Neural cell (in vitro differentiated cells): ENCODE measurements around the gene ANKRD6. TPM values are rescaled to one million over a fixed set of nuclear protein-coding genes. Genes with fewer than 3 reads are reported as not detected.

ENCODE experiments used
- H2AFZ ChIP-seq: fragments of 200-600, 300-800 bp; sonication (generic), shearing (Covaris generic); 2 replicates; pipeline ENCODE4 v1.6.0; 2014; ENCODE audit warnings: low read depth, mild to moderate bottlenecking, antibody characterized with exemption, low read length, moderate library complexity
- H3F3A ChIP-seq: fragments of 200-600 bp; shearing (Covaris generic); 2 replicates; pipeline ENCODE4 v1.6.1; 2016; ENCODE audit warnings: mild to moderate bottlenecking, moderate library complexity, mixed read lengths, antibody characterized with exemption, low read length; ENCODE audit not compliant: insufficient read depth, poor library complexity, severe bottlenecking
- H3K27ac ChIP-seq: fragments of 200-600, 300-800 bp; sonication (generic), shearing (Covaris generic); 2 replicates; pipeline ENCODE4 v1.5.1; 2014; ENCODE audit warnings: mild to moderate bottlenecking, low read length, moderate library complexity
- H3K27me3 ChIP-seq: fragments of 300-800, 200-600 bp; sonication (generic), shearing (Covaris generic); 2 replicates; pipeline ENCODE4 v1.6.0; 2014; ENCODE audit warnings: mild to moderate bottlenecking, low read depth, low read length, moderate library complexity; ENCODE audit not compliant: insufficient read depth
- H3K36me3 ChIP-seq: fragments of 300-800, 200-600 bp; sonication (generic), shearing (Covaris generic); 2 replicates; pipeline ENCODE4 v1.5.1; 2014; ENCODE audit warnings: mild to moderate bottlenecking, antibody characterized with exemption, low read length, moderate library complexity; ENCODE audit not compliant: insufficient read depth
- H3K4me2 ChIP-seq: fragments of 300-800, 200-600 bp; sonication (generic), shearing (Covaris generic); 2 replicates; pipeline ENCODE4 v1.6.0; 2014; ENCODE audit warnings: mild to moderate bottlenecking, low read length
- H3K4me3 ChIP-seq: fragments of 300-800, 200-600 bp; sonication (generic), shearing (Covaris generic); 2 replicates; pipeline ENCODE4 v1.5.1; 2014; ENCODE audit warnings: mild to moderate bottlenecking, low read length, moderate library complexity
- H3K79me2 ChIP-seq: fragments of 200-600 bp; shearing (Covaris generic); replicated peaks from 2 replicates; pipeline ENCODE4 v1.6.0; 2014; ENCODE audit warnings: mild to moderate bottlenecking, low read length, moderate library complexity; ENCODE audit not compliant: insufficient read depth
- H3K9ac ChIP-seq: fragments of 300-800, 200-600 bp; sonication (generic), shearing (Covaris generic); 2 replicates; pipeline ENCODE4 v1.6.1; 2016; ENCODE audit warnings: mild to moderate bottlenecking, low read length, mixed read lengths
- H3K9me2 ChIP-seq: fragments of 200-600 bp; shearing (Covaris generic); 2 replicates; pipeline ENCODE4 v1.6.1; 2016; ENCODE audit warnings: mild to moderate bottlenecking, low read length, mixed read lengths; ENCODE audit not compliant: insufficient read depth
- H3K9me3 ChIP-seq: fragments of 200-600, 300-800 bp; sonication (generic), shearing (Covaris generic); 2 replicates; pipeline ENCODE4 v1.6.1; 2016; ENCODE audit warnings: mild to moderate bottlenecking, mixed run types, low read length, moderate library complexity, mixed read lengths
- H4K20me1 ChIP-seq: fragments of 200-600 bp; shearing (Covaris generic); 2 replicates; pipeline ENCODE4 v1.6.1; 2016; ENCODE audit warnings: mild to moderate bottlenecking, mixed run types; ENCODE audit not compliant: insufficient read depth
- EP300 ChIP-seq: fragments of 450-650 bp; conservative IDR thresholded peaks from 2 replicates; pipeline ENCODE4 v1.6.1; 2014; ENCODE audit warnings: antibody characterized with exemption, mild to moderate bottlenecking, moderate library complexity; ENCODE audit not compliant: poor library complexity, severe bottlenecking
- EZH2 ChIP-seq: fragments of 200-600, 300-800 bp; shearing (Covaris generic), sonication (generic); IDR thresholded peaks from 2 replicates; pipeline ENCODE4 v1.6.1; 2014; ENCODE audit warnings: antibody characterized with exemption, low read length, borderline replicate concordance, mild to moderate bottlenecking; ENCODE audit not compliant: insufficient read depth, poor library complexity, severe bottlenecking
- MXI1 ChIP-seq: fragments of 450-650 bp; conservative IDR thresholded peaks from 2 replicates; pipeline ENCODE4 v1.6.1; 2014; ENCODE audit warnings: antibody characterized with exemption, mild to moderate bottlenecking; ENCODE audit not compliant: poor library complexity, severe bottlenecking
- POLR2AphosphoS5 ChIP-seq: IDR thresholded peaks from 2 replicates; pipeline ENCODE4 v1.6.1; 2012
- RAD21 ChIP-seq: fragments of 450-650 bp; conservative IDR thresholded peaks from 2 replicates; pipeline ENCODE4 v1.6.1; 2014; ENCODE audit warnings: antibody characterized with exemption, mild to moderate bottlenecking, moderate library complexity
- REST ChIP-seq: IDR thresholded peaks from 2 replicates; pipeline ENCODE4 v1.6.1; 2012; ENCODE audit warnings: borderline replicate concordance
- SMC3 ChIP-seq: fragments of 450-650 bp; conservative IDR thresholded peaks from 2 replicates; pipeline ENCODE4 v1.6.1; 2014; ENCODE audit warnings: antibody characterized with exemption, mild to moderate bottlenecking, moderate library complexity; ENCODE audit not compliant: poor library complexity
- TAF1 ChIP-seq: IDR thresholded peaks from 2 replicates; pipeline ENCODE4 v1.6.1; 2012; ENCODE audit warnings: low read depth
- polyA plus RNA-seq: library from polyadenylated mRNA; depleted of rRNA; stranded (reverse); fragments of >200 nt; gene quantifications from 2 replicates; pipeline ENCODE4 v1.2.3, GENCODE V29; 2014
- TF ChIP-seq, protein P1 (sequence below): fragments of 450-650 bp; IDR thresholded peaks from 2 replicates; pipeline ENCODE4 v1.5.1; 2014; ENCODE audit warnings: antibody characterized with exemption, mild to moderate bottlenecking, moderate library complexity; ENCODE audit not compliant: poor library complexity, severe bottlenecking

ANKRD6 gene
- polyA plus RNA-seq, 1 donor from 2014 or later, result 43.5 TPM

GRCh38 chr6:89555031-89555430 is 122.1 kb downstream of the ANKRD6 start:
- Histone ChIP-seq H3K4me3 (no peak overlapping the region), H3K36me3 (no peaks in the 10 kb centered on the region), H3K9me2 (no peaks in the 10 kb centered on the region), H2AFZ (no peak overlapping the region), H3K9me3 (no peaks in the 10 kb centered on the region), H3K27me3 (no peaks in the 10 kb centered on the region), H3K27ac (no peak overlapping the region), H3F3A (peaks cover 5% of the 10 kb centered on the region), H3K9ac (no peak overlapping the region), H3K4me2 (no peak overlapping the region), H4K20me1 (no peaks in the 10 kb centered on the region), H3K79me2 (peaks cover 3% of the 10 kb centered on the region)
- TF ChIP-seq TAF1, result no peak

- Histone ChIP-seq H3K9me2 (no peaks in the 10 kb centered on the region), H3K4me3 (no peak overlapping the region), H3K9me3 (no peaks in the 10 kb centered on the region), H3F3A (peaks cover 5% of the 10 kb centered on the region), H2AFZ (no peak overlapping the region), H3K27me3 (no peaks in the 10 kb centered on the region), H3K79me2 (peaks cover 3% of the 10 kb centered on the region), H4K20me1 (no peaks in the 10 kb centered on the region), H3K27ac (no peak overlapping the region), H3K36me3 (no peaks in the 10 kb centered on the region), H3K4me2 (no peak overlapping the region), H3K9ac (no peak overlapping the region)
- TF ChIP-seq TAF1 (no peak), MXI1 (no peak), REST (no peak), RAD21 (no peak), SMC3 (no peak), EZH2 (no peak), EP300 (no peak), POLR2AphosphoS5 (no peak)
- TF ChIP-seq, protein P1, sequence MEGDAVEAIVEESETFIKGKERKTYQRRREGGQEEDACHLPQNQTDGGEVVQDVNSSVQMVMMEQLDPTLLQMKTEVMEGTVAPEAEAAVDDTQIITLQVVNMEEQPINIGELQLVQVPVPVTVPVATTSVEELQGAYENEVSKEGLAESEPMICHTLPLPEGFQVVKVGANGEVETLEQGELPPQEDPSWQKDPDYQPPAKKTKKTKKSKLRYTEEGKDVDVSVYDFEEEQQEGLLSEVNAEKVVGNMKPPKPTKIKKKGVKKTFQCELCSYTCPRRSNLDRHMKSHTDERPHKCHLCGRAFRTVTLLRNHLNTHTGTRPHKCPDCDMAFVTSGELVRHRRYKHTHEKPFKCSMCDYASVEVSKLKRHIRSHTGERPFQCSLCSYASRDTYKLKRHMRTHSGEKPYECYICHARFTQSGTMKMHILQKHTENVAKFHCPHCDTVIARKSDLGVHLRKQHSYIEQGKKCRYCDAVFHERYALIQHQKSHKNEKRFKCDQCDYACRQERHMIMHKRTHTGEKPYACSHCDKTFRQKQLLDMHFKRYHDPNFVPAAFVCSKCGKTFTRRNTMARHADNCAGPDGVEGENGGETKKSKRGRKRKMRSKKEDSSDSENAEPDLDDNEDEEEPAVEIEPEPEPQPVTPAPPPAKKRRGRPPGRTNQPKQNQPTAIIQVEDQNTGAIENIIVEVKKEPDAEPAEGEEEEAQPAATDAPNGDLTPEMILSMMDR, result no peak
Measured at GRCh38 chr6:89555806-89556205, 122.9 kb downstream of the ANKRD6 start.

DNA sequence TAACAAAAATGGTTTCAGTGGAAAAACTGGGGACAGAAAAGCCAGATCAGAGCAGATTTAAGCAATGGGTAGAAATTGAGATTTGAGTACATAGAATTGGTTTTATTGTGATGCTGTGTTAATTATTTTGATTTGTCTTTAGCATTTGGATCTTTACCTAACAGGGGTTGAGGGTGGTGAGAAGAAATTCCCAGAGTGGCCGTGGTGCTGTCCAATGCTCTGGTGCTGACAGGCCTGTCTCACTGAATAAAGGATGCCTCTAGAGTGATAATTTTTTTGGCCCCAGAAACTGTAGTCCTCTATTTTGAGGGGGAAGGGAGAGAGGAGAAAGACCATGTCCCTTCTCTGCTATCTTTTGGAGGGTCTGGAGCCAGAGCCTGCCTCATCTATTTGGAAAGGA is 126.5 kb downstream of the ANKRD6 start:
- Histone ChIP-seq H3K79me2 (peaks cover 3% of the 10 kb centered on the region), H3K36me3 (no peaks in the 10 kb centered on the region), H3K9me2 (no peaks in the 10 kb centered on the region), H3K4me2 (no peak overlapping the region), H3K27me3 (no peaks in the 10 kb centered on the region), H2AFZ (no peak overlapping the region), H3K4me3 (no peak overlapping the region), H4K20me1 (no peaks in the 10 kb centered on the region), H3K9ac (no peak overlapping the region), H3F3A (no peaks in the 10 kb centered on the region), H3K9me3 (no peaks in the 10 kb centered on the region), H3K27ac (no peak overlapping the region)
- TF ChIP-seq TAF1 (no peak), REST (no peak), EP300 (no peak), SMC3 (no peak)
